Tibial nerve (tissue), 4 donors: ENCODE results near the gene STAT6. TPM values are rescaled to one million over a fixed set of nuclear protein-coding genes. Genes with fewer than 3 reads are reported as not detected.

Source experiments
- DNase-seq, 2 donors: peaks; one replicate each; pipeline ENCODE4 v3.0.0-alpha.2; 2019; ENCODE audit warnings: low spot score in 2 of 2
- H3K27ac ChIP-seq, 4 donors: fragments of 200-600 bp; sonication (generic) in 3 of 4; one replicate each; pipeline ENCODE4 v1.5.1; 2017 to 2019; ENCODE audit warnings: mild to moderate bottlenecking in 1 of 4
- H3K27me3 ChIP-seq, 2 donors: fragments of 200-600 bp; sonication (generic) in 1 of 2; one replicate each; pipeline versions ENCODE4 v1.5.1 to v1.6.0; 2017 to 2019
- H3K36me3 ChIP-seq, 3 donors: fragments of 200-600 bp; sonication (generic); one replicate each; pipeline ENCODE4 v1.5.1; 2018 to 2019
- H3K4me1 ChIP-seq, 4 donors: fragments of 200-600 bp; sonication (generic) in 3 of 4; one replicate each; pipeline ENCODE4 v1.5.1; 2017 to 2019
- H3K4me3 ChIP-seq, 4 donors: fragments of 200-600 bp; sonication (generic) in 3 of 4; one replicate each; pipeline ENCODE4 v1.5.1; 2017 to 2019; ENCODE audit warnings: mild to moderate bottlenecking in 1 of 4, moderate library complexity in 1 of 4
- H3K9me3 ChIP-seq, 4 donors: fragments of 200-600 bp; sonication (generic) in 3 of 4; one replicate each; pipeline ENCODE4 v1.5.1; 2017 to 2019
- CTCF ChIP-seq, 5 experiments: fragments of 200-600 bp in 3 of 5; fragments of 450-650 bp in 2 of 5; sonication (generic) in 3 of 5; IDR thresholded peaks; one replicate each; pipeline ENCODE4 v1.5.1; 2016 to 2019; ENCODE audit warnings: antibody characterized with exemption in 5 of 5, mild to moderate bottlenecking in 3 of 5, moderate library complexity in 2 of 5
- EP300 ChIP-seq, 2 donors: sonication (generic); formaldehyde crosslinking; IDR thresholded peaks; one replicate each; pipeline ENCODE4 v1.6.1; 2017; ENCODE audit warnings: antibody characterized with exemption in 2 of 2, mild to moderate bottlenecking in 1 of 2
- POLR2A ChIP-seq, 2 donors: fragments of 450-650 bp; IDR thresholded peaks; one replicate each; pipeline ENCODE4 v1.6.1; 2017; ENCODE audit warnings: antibody characterized with exemption in 2 of 2, mild to moderate bottlenecking in 2 of 2, moderate library complexity in 2 of 2
- WGBS, 2 donors: methylation state at CpG; one replicate each; pipeline ENCODE4 v1.1.5; 2018; 5-methylcytosine and 5-hydroxymethylcytosine counted together
- total RNA-seq, 4 donors: library from RNA; depleted of rRNA; stranded (reverse); fragments of >200 nt; gene quantifications; one replicate each; pipeline ENCODE4 v1.1.0, GENCODE V29; 2016

STAT6 gene
- total RNA-seq, 4 donors from 2014 or later: 140 to 247 (median 183) TPM

DNA sequence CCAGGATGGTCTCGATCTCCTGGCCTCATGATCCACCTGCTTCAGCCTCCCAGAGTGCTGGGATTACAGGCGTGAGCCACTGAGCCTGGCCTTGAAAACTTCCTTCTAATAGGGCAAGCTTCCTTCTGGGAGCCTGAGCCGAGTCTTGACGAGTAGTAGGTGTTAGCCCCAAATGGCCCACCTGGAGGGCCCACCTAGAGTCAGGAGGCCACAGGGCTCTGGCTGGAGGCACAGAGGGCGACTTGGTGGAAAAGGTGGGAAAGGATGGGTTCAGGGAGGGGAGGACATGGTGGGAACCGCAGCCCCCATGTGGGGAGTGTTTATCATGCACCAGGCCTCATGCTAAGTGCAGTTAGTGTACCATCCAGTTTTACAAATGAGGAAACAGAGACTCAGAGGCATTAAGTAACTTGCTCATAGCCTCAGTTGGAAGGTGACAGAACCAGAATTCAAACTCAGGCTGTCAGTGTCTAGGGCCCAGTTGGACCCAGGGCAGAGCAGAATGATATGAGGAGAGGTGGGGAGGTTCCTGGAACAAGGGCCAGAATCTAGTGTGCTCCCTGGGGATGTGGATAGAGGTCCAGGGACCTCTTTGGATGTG, 39.3 kb upstream of the STAT6 start:
- Histone ChIP-seq H3K36me3 (peaks cover 0 to 54% (median 5%) of the 10 kb centered on the region in 3 donors), H3K27me3 (no peaks in the 10 kb centered on the region), H3K4me3 (no peak overlapping the region), H3K27ac (peak overlapping the region in 3 of 4 donors; percentile 73 to 87 (median 80)), H3K4me1 (peaks cover 0 to 98% (median 79%) of the 10 kb centered on the region in 4 donors), H3K9me3 (no peaks in the 10 kb centered on the region)
- DNase-seq: no peak
- 73 to 85% methylated on average over 6 of the region's 6 CpGs for WGBS, 2 donors
- TF ChIP-seq CTCF (IDR thresholded peaks at IDR 0.05) (no peak), POLR2A (IDR thresholded peaks at IDR 0.05) (no peak), EP300 (IDR thresholded peaks at IDR 0.05) (no peak)

DNA sequence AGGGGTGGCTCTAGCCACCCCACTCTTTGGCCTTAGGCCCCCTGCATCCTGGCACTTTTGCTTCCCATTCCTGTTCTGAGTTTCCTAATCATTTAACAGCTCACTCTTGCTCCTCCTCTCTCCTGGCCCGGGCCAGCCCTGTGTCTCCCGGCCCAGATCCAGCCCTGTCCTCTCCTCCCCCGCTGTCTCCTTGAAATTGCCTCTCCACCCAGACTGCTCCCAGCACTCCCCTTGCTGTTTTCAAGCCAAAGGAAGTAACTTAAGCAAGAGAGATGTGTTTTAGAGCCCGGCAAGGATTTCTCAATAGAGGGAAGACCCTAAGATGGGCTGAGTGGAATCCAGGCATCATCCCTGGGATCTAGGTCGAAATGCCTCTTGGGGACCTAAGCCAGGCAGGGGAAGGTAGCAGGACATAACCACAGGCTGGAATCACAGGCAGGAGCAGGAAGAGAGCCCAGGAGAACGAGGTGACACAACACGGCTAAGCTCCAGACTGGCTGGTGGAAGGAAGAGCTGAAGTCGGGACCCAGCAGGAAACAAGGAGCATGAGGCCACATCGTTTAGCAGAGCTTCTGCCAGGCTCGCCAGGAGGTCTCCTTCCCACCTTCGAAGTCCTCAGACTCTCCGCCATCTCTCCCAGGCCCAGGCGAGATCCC, 38.2 kb upstream of the STAT6 start:
- Histone ChIP-seq H3K36me3 (peaks cover 0 to 54% (median 5%) of the 10 kb centered on the region in 3 donors), H3K9me3 (no peaks in the 10 kb centered on the region), H3K4me3 (no peak overlapping the region), H3K27ac (peak overlapping the region; percentile 69 to 87 (median 78)), H3K4me1 (peaks cover 0 to 100% (median 81%) of the 10 kb centered on the region in 4 donors), H3K27me3 (no peaks in the 10 kb centered on the region)
- peak; percentile 69 to 77 for DNase-seq
- WGBS, 2 donors: 43 to 49% methylated on average over 12 to 13 of the region's 13 CpGs
- TF ChIP-seq EP300 (IDR thresholded peaks at IDR 0.05) (peak in 1 of 2 donors; percentile 41), POLR2A (IDR thresholded peaks at IDR 0.05) (no peak)

DNA sequence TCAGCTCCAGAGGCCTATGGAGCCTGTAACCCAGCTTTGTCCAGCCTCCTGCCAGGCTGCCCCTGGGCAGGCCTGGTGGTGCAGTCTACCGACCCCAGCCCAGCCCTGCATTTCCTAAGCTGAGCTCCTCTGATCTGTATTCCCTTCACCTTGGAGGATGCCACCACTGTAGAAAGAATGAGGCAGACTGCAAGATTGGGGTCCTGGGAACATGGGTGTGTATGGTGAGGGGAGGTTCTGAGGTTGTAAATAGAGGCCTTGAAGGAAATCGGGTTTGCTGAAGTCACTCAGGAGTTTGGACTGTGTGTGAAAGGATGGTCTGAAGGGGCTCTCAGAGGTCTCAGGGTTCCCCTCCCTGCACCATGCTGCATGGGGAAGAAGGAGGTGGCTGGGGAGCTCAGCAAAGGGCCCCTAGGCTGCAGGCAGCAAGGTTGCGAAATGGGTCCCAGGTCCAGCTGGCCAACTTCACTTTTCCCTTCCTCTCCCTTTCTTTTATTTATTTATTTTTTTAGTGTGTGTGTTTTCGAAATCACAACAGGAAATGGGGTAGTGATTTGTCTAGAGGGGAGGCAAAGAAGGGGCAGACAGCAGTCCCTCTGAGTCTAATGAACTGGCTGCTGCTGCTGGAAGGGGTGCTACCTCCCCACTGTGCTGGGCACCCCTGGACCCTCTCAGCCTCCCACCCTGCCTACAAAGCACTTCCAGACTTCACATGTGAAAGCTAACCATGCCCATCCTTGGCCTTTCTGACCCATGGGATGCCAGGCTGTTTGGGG, 37.5 kb upstream of the STAT6 start:
- Histone ChIP-seq H3K27me3 (no peaks in the 10 kb centered on the region), H3K4me3 (no peak overlapping the region), H3K4me1 (peaks cover 0 to 98% (median 79%) of the 10 kb centered on the region in 4 donors), H3K36me3 (peaks cover 0 to 55% (median 5%) of the 10 kb centered on the region in 3 donors), H3K27ac (peak overlapping the region; percentile 69 to 87 (median 78)), H3K9me3 (no peaks in the 10 kb centered on the region)
- 35 to 53% methylated on average over 4 of the region's 4 CpGs for WGBS, 2 donors
- DNase-seq: peak in 1 of 2 donors; percentile 60
- TF ChIP-seq CTCF (IDR thresholded peaks at IDR 0.05) (no peak), POLR2A (IDR thresholded peaks at IDR 0.05) (no peak), EP300 (IDR thresholded peaks at IDR 0.05) (peak in 1 of 2 donors; percentile 60)

DNA sequence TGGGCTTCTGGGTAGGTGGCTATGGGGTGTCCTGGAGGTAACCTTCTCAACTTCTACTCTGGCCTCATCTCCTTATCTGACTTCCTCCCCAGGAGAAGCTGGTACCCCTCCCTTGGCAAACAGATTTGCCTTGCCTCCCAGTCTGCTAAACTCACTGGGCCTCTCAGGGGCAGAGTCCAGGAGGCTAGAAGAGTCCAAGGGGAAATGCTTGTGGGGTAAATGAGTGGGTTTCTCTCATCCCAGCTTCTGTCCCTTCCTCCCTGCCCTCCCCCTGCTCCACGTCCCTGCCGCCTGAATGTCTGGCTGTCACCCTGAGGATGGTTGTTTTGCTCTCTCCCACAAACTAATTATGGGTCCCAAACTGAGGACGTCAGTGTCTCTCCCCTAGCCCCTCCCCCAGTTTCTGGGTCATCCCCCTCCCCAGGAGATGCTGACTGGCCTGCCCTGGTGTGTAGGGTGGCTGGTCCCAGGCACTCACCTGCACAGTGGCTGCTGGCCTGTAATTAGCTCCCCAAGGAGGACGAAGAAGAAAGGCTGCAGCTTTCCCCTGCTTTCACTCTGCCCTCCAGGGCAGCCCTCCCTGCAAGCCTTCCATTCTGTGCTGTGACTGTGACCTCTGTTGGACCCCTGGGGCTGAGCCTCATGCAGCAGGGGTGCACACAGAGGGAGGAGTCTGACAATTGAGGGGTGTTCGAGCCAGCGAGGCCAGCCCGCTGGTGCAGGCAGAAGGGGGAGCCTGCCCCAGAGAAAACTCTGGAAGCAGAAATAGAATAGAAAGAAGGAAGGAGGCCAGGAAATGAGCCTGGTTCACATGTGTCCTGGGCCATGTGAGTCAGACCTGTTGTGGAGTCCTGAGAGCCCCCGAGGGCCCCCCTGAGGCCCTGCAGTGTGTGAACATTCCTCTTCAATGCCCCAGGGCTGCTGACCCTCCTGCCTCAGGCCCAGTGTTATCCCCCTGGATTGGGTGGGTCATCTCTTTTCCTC, 36.1 kb upstream of the STAT6 start, which contains the start of gene LRP1-AS:
TSS of gene LRP1-AS (minus strand) at position 659 of the 984 bp plus-strand sequence.
- H3K27me3 ChIP-seq: no peaks in the 10 kb centered on the region
- H3K27ac ChIP-seq: peak within 1 kb of the TSS in 3 of 4 donors; percentile 68 to 87 (median 73)
- DNase-seq: no peak
- H3K4me3 ChIP-seq: no peak within 1 kb of the TSS
- peaks cover 0 to 61% (median 11%) of the 10 kb centered on the region in 3 donors for H3K36me3 ChIP-seq
- H3K9me3 ChIP-seq: no peaks in the 10 kb centered on the region
- TF ChIP-seq POLR2A (IDR thresholded peaks at IDR 0.05) (no peak), EP300 (IDR thresholded peaks at IDR 0.05) (peak in 1 of 2 donors; percentile 13)
- WGBS, 2 donors: 25 to 34% methylated on average over 8 of the region's 8 CpGs
- peaks cover 0 to 98% (median 78%) of the 10 kb centered on the region in 4 donors for H3K4me1 ChIP-seq

DNA sequence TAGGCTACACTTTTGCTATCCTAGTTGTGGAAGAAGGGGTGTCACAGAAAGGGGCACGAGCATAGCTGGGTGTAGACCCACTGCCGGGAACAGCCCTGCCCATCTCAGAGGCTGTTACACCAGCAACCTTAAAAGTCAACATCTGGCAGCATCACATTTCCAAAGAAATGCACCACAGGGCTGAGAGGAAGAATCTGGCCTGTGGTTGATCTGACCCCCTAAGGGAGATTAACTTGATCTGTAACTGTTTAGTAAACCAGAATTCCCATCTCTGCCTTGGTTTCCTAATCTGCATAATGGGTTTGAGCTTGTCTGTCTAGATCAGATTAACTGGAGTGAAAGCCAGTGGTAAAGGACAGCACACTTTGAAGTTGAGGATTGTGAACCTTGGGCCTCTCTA, 34.9 kb upstream of the STAT6 start:
- no peak for DNase-seq
- Histone ChIP-seq H3K27me3 (no peaks in the 10 kb centered on the region), H3K36me3 (peaks cover 0 to 72% (median 11%) of the 10 kb centered on the region in 3 donors), H3K4me1 (peaks cover 0 to 98% (median 71%) of the 10 kb centered on the region in 4 donors), H3K27ac (peak overlapping the region in 3 of 4 donors; percentile 67 to 81 (median 68)), H3K9me3 (no peaks in the 10 kb centered on the region), H3K4me3 (no peak overlapping the region)
- TF ChIP-seq EP300 (IDR thresholded peaks at IDR 0.05) (no peak), POLR2A (IDR thresholded peaks at IDR 0.05) (no peak), CTCF (IDR thresholded peaks at IDR 0.05) (no peak)
- 40 to 49% methylated on average over 2 of the region's 2 CpGs for WGBS, 2 donors
